ENCODE data around the gene FAH. TPM values are rescaled to one million over a fixed set of nuclear protein-coding genes. Genes with fewer than 3 reads are reported as not detected.

Gene FAH
- total RNA-seq, 1 experiment from 2014 or later, result 38.0 TPM

- ChIA-PET POLR2A (interaction anchor here (0.6 kb wide), 1 partner anchor 95 kb away, joined by 3 read pairs; no protein-coding TSS in a partner anchor), CTCF (no interaction called here)
- BruUV-seq (replicated peaks), result no TSS peak
- no peak for ATAC-seq
- intact Hi-C loops (cut with micrococcal nuclease; ENCODE audit: unreplicated experiment), result no loop called here
- Histone ChIP-seq H3K4me3 (ENCODE audit: low read depth in 2 of 2, low read length in 2 of 2) (no peak overlapping the region), H3K36me3 (ENCODE audit: control insufficient read depth, insufficient read depth, low read length) (no peaks in the 10 kb centered on the region), H3K27me3 (ENCODE audit: control insufficient read depth, insufficient read depth, low read length) (peaks cover 6% of the 10 kb centered on the region; the same call in 1 of the 2 replicates), H3K9me3 (ENCODE audit: control insufficient read depth, insufficient read depth, low read depth, low read length) (no peaks in the 10 kb centered on the region), H3K27ac (ENCODE audit: low read length) (no peak overlapping the region), H3K4me1 (ENCODE audit: control insufficient read depth, insufficient read depth, low read length) (no peaks in the 10 kb centered on the region)
- TF ChIP-seq CTCF (IDR thresholded peaks at IDR 0.05) (no peak), SIN3A (IDR thresholded peaks at IDR 0.05; ENCODE audit: borderline replicate concordance, insufficient read depth, low read depth, low read length) (no peak), REST (IDR thresholded peaks at IDR 0.05; ENCODE audit: insufficient read depth in 1 of 2, low read depth in 2 of 2, low read length in 1 of 2) (no peak), TCF7L2 (IDR thresholded peaks at IDR 0.05; ENCODE audit: low read depth, low read length) (no peak), POLR2AphosphoS5 (IDR thresholded peaks at IDR 0.05; ENCODE audit: low read depth, low read length) (no peak)
- DNase-seq (ENCODE audit: low read depth, low spot score), result no peak
- in situ Hi-C loops (cut with HindIII; ENCODE audit: low pct_unique_long_range_greater_than_20kb, low sequenced_read_pairs), result no loop called here
Measured at GRCh38 chr15:80231371-80231770, 78.6 kb downstream of the FAH start.

GRCh38 chr15:80233581-80233980 lies 80.8 kb downstream of the FAH start:
- ATAC-seq (no peak), DNase-seq (ENCODE audit: low read depth, low spot score) (no peak)
- intact Hi-C loops (cut with micrococcal nuclease; ENCODE audit: unreplicated experiment) (no loop called here), in situ Hi-C loops (cut with HindIII; ENCODE audit: low pct_unique_long_range_greater_than_20kb, low sequenced_read_pairs) (no loop called here)
- POLR2A ChIA-PET, result no interaction called here
- Histone ChIP-seq H3K36me3 (ENCODE audit: control insufficient read depth, insufficient read depth, low read length) (no peaks in the 10 kb centered on the region), H3K4me1 (ENCODE audit: control insufficient read depth, insufficient read depth, low read length) (no peaks in the 10 kb centered on the region), H3K4me3 (ENCODE audit: low read depth in 2 of 2, low read length in 2 of 2) (no peak overlapping the region), H3K27ac (ENCODE audit: low read length) (no peak overlapping the region), H3K27me3 (ENCODE audit: control insufficient read depth, insufficient read depth, low read length) (no peaks in the 10 kb centered on the region; the same call in 1 of the 2 replicates), H3K9me3 (ENCODE audit: control insufficient read depth, insufficient read depth, low read depth, low read length) (no peaks in the 10 kb centered on the region)
- BruUV-seq (replicated peaks), result no TSS peak
- CTCF ChIA-PET, result no interaction called here
- no peak for TF ChIP-seq POLR2AphosphoS5 (IDR thresholded peaks at IDR 0.05; ENCODE audit: low read depth, low read length)
- TF ChIP-seq SIN3A (IDR thresholded peaks at IDR 0.05; ENCODE audit: borderline replicate concordance, insufficient read depth, low read depth, low read length), result no peak
- no peak for TF ChIP-seq TCF7L2 (IDR thresholded peaks at IDR 0.05; ENCODE audit: low read depth, low read length)
- TF ChIP-seq CTCF (IDR thresholded peaks at IDR 0.05), result no peak
- TF ChIP-seq REST (IDR thresholded peaks at IDR 0.05; ENCODE audit: insufficient read depth in 1 of 2, low read depth in 2 of 2, low read length in 1 of 2), result no peak
